Endodermal cell (in vitro differentiated cells): ENCODE results near the gene RBM38. TPM values are rescaled to one million over a fixed set of nuclear protein-coding genes. Genes with fewer than 3 reads are reported as not detected.

Experiments
- DNase-seq: peaks from one replicate; pipeline ENCODE4 v3.0.0-alpha.2; 2017
- H3K27ac ChIP-seq: 2 replicates; pipeline ENCODE4 v1.5.1; 2013; ENCODE audit warnings: mild to moderate bottlenecking, low read depth, low read length, moderate library complexity
- H3K27me3 ChIP-seq: 2 replicates; pipeline ENCODE4 v1.6.1; 2013; ENCODE audit warnings: mild to moderate bottlenecking, low read length, moderate library complexity; ENCODE audit not compliant: insufficient read depth, control insufficient read depth, poor library complexity, severe bottlenecking
- H3K36me3 ChIP-seq: 2 replicates; pipeline ENCODE4 v1.7.0; 2013; ENCODE audit warnings: mild to moderate bottlenecking, low read length, moderate library complexity; ENCODE audit not compliant: control insufficient read depth, insufficient read depth
- H3K4me1 ChIP-seq: one replicate; pipeline ENCODE4 v1.7.0; 2013; ENCODE audit warnings: low read length; ENCODE audit not compliant: control insufficient read depth, insufficient read depth
- H3K4me3 ChIP-seq: 2 replicates; pipeline ENCODE4 v1.5.1; 2013; ENCODE audit warnings: mild to moderate bottlenecking, low read length, moderate library complexity
- H3K9ac ChIP-seq: 2 replicates; pipeline ENCODE4 v1.6.1; 2013; ENCODE audit warnings: mild to moderate bottlenecking, low read length, moderate library complexity; ENCODE audit not compliant: poor library complexity, severe bottlenecking; ENCODE audit errors: extremely low read depth
- H3K9me3 ChIP-seq: 2 replicates; pipeline ENCODE4 v1.6.1; 2013; ENCODE audit warnings: mild to moderate bottlenecking, low read length, moderate library complexity; ENCODE audit not compliant: control insufficient read depth
- H3K27ac Mint-ChIP-seq: 2 replicates; pipeline ENCODE4 v1.8.0; 2020; ENCODE audit warnings: mixed read lengths
- H3K27me3 Mint-ChIP-seq: 2 replicates; pipeline ENCODE4 v1.8.0; 2021; ENCODE audit warnings: mild to moderate bottlenecking, mixed read lengths; ENCODE audit not compliant: insufficient read depth
- H3K36me3 Mint-ChIP-seq: 2 replicates; pipeline ENCODE4 v1.8.0; 2020; ENCODE audit warnings: low read depth, mixed read lengths
- H3K4me1 Mint-ChIP-seq: 2 replicates; pipeline ENCODE4 v1.8.0; 2020; ENCODE audit warnings: mixed read lengths
- H3K4me3 Mint-ChIP-seq: 2 replicates; pipeline ENCODE4 v1.8.0; 2020; ENCODE audit warnings: mild to moderate bottlenecking, moderate library complexity, mixed read lengths
- H3K9me3 Mint-ChIP-seq: 2 replicates; pipeline ENCODE4 v1.8.0; 2020; ENCODE audit warnings: mild to moderate bottlenecking, mixed read lengths
- WGBS, 2 experiments: methylation state at CpG; one replicate each; pipeline versions ENCODE4 v1.1.5 to v1.1.7; 2013; ENCODE audit warnings: missing lambda C conversion rate in 2 of 2, mixed read lengths in 1 of 2; ENCODE audit not compliant: insufficient coverage in 1 of 2, insufficient read length in 1 of 2; 5-methylcytosine and 5-hydroxymethylcytosine counted together
- total RNA-seq, 2 donors: library from RNA; stranded (reverse); fragmentation: NEBNext Ultra II Directional in 1 of 2; extraction: Animal tissue kit (Norgen Biotek cat#: 25700) in 1 of 2; gene quantifications; 2 replicates in 1 of 2; 3 replicates in 1 of 2; pipeline ENCODE4 v1.2.1, GENCODE V29; 2021
- TF ChIP-seq, protein P1 (sequence below): fragments of 200-600 bp; sonication (generic); conservative IDR thresholded peaks from 2 replicates; pipeline ENCODE4 v1.5.0; 2021; ENCODE audit warnings: antibody characterized with exemption, mild to moderate bottlenecking

Gene RBM38
- total RNA-seq, 2 donors from 2014 or later = 29.0 to 30.2 TPM

DNA sequence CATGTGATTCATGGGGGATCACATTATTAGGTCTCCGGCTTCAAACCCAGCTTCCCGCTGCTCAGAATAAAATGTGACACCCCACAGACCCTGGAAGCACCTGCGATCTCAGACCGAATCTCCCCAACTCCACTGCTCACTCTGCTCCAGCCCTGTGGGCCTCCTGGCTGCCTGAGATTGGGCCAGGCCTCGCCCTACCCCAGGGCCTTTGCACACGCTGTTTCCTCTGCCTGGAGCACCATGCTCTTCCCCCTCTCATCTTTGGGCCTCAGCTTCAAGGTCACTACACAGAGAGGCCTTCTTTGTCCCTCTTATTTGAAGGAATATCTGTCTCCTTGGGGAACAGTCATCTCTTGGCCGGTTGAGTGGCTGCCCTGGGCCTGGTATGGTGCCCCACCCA, 48.8 kb downstream of the RBM38 start:
- H3K27ac ChIP-seq = no peak overlapping the region
- Mint-ChIP-seq H3K36me3 (no peaks in the 10 kb centered on the region), H3K27me3 (no peaks in the 10 kb centered on the region), H3K27ac (no peak overlapping the region), H3K9me3 (peaks cover 4% of the 10 kb centered on the region), H3K4me1 (peaks cover 5% of the 10 kb centered on the region), H3K4me3 (no peak overlapping the region)
- no peaks in the 10 kb centered on the region for H3K36me3 ChIP-seq
- H3K9me3 ChIP-seq = no peaks in the 10 kb centered on the region
- H3K4me3 ChIP-seq = no peak overlapping the region
- H3K27me3 ChIP-seq = no peaks in the 10 kb centered on the region
- WGBS, 2 experiments = 95 to 98% methylated on average over 6 to 7 of the region's 7 CpGs
- no peak overlapping the region for H3K9ac ChIP-seq
- no peak for DNase-seq
- TF ChIP-seq, protein P1, sequence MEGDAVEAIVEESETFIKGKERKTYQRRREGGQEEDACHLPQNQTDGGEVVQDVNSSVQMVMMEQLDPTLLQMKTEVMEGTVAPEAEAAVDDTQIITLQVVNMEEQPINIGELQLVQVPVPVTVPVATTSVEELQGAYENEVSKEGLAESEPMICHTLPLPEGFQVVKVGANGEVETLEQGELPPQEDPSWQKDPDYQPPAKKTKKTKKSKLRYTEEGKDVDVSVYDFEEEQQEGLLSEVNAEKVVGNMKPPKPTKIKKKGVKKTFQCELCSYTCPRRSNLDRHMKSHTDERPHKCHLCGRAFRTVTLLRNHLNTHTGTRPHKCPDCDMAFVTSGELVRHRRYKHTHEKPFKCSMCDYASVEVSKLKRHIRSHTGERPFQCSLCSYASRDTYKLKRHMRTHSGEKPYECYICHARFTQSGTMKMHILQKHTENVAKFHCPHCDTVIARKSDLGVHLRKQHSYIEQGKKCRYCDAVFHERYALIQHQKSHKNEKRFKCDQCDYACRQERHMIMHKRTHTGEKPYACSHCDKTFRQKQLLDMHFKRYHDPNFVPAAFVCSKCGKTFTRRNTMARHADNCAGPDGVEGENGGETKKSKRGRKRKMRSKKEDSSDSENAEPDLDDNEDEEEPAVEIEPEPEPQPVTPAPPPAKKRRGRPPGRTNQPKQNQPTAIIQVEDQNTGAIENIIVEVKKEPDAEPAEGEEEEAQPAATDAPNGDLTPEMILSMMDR = no peak
- H3K4me1 ChIP-seq = no peaks in the 10 kb centered on the region

DNA sequence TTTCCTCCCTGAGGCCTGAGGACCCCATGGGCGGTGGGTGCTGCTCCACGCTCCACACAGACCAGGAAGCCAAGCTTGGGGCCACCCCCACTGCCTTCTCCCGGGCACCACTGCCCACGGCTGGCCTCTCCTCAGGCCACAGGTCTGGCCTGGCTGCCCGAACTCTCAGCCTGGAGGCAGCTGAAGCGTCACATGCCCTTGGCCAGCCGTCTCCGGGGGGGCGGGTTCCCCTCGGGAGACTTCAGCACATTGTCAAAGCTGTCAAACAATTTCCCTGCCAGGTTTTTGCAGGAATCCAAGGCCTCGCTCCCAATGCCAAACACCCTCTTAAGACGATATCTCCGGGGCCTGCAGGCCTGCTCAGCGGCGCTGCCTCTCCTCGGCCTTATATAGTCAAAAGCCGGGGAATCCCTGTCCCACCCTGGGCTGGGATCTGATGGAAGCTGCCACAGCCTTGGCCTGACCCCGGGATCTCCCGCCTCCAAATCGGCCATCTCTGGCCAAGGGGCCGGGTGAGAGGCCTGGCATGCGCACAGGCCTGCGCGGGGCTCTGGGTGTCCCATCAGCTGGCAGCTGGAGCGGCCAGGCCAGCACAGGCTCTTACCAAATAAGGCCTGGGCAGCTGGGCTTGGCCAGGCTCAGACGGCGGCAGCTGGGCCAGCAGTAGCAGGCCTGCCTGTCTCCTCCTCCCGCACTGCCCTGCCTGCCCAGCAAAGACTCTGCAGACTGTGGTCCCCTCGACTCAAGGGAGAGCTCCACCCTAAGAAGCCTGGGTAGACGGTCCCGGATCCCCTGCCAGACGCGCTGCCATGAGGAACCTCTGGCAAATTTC, 49.7 kb downstream of the RBM38 start:
- Histone ChIP-seq H3K36me3 (no peaks in the 10 kb centered on the region), H3K27me3 (no peaks in the 10 kb centered on the region), H3K9ac (no peak overlapping the region), H3K9me3 (no peaks in the 10 kb centered on the region), H3K4me3 (no peak overlapping the region), H3K27ac (peak overlapping the region; percentile 79), H3K4me1 (no peaks in the 10 kb centered on the region)
- peaks cover 3% of the 10 kb centered on the region for H3K4me1 Mint-ChIP-seq
- H3K9me3 Mint-ChIP-seq = peaks cover 7% of the 10 kb centered on the region
- peak; percentile 71 for DNase-seq
- H3K27me3 Mint-ChIP-seq = no peaks in the 10 kb centered on the region
- TF ChIP-seq, protein P1 = no peak
- WGBS, 2 experiments = 77 to 86% methylated on average over 25 to 33 of the region's 33 CpGs
- H3K27ac Mint-ChIP-seq = peak overlapping the region; percentile 61
- H3K36me3 Mint-ChIP-seq = no peaks in the 10 kb centered on the region
- no peak overlapping the region for H3K4me3 Mint-ChIP-seq

DNA sequence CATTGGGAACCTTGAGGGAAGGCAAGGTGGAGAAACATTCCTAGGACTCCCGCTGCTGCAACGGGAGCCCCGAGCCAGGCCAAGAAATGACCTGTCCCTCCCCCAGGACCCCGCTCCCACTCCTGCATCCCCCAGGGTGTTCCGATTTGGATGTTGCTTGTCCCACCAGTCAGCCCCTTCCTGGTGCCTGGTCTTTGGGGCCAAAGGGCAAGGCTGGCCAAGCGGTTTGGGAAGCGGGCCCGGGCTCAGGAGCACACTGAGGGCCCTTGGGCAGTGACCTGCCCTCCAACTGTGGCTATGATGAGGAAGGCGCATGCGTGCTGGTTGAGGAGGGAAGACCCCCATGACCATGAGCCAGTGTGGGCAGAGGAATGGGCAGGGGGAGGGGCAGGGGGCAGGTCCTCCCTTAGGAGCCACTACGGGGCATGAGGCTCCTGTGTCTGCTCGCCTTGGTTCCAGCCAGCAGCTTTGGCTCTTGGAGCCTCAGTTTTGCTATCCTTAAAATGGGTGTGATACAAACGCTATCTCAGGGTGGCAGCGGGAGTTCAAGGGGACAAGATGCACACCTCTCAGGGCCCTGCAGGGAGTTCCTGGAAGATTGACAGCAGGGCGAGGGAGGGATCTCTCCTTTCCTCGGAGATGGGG, 50.4 kb downstream of the RBM38 start:
- Histone ChIP-seq H3K36me3 (no peaks in the 10 kb centered on the region), H3K27ac (peak overlapping the region; percentile 79), H3K9me3 (no peaks in the 10 kb centered on the region), H3K9ac (no peak overlapping the region), H3K27me3 (no peaks in the 10 kb centered on the region), H3K4me1 (no peaks in the 10 kb centered on the region), H3K4me3 (no peak overlapping the region)
- Mint-ChIP-seq H3K27ac (peak overlapping the region; percentile 61), H3K27me3 (no peaks in the 10 kb centered on the region), H3K4me3 (no peak overlapping the region), H3K4me1 (peaks cover 7% of the 10 kb centered on the region), H3K36me3 (no peaks in the 10 kb centered on the region), H3K9me3 (peaks cover 7% of the 10 kb centered on the region)
- no peak for DNase-seq
- TF ChIP-seq, protein P1 = no peak
- WGBS, 2 experiments = 87 to 94% methylated on average over 12 to 16 of the region's 16 CpGs
